Right renal pelvis (tissue), 4 donors: ENCODE results near the gene KRTAP1-1. TPM values are rescaled to one million over a fixed set of nuclear protein-coding genes. Genes with fewer than 3 reads are reported as not detected.
"Not testable (repeated sequence)": the region's sequence is repeated elsewhere in the genome, so short reads cannot be mapped to it uniquely, and the experiment has no call there.

Source experiments
- DNase-seq, 4 donors: peaks; one replicate each; pipeline ENCODE4 v3.0.0-alpha.2; 2013; ENCODE audit warnings: low read depth in 4 of 4, low spot score in 3 of 4, missing footprints in 1 of 4
- polyA plus RNA-seq, 4 donors: library from polyadenylated mRNA; unstranded; fragments of 120-200 nt; gene quantifications; one replicate each; pipeline ENCODE4 v1.2.1, GENCODE V29; 2013; ENCODE audit not compliant: insufficient read length in 4 of 4

Gene KRTAP1-1
- polyA plus RNA-seq, 4 donors = not detected

GRCh38 chr17:41013606-41014005, 27.6 kb downstream of the KRTAP1-1 start:
- DNase-seq = no peak

DNA sequence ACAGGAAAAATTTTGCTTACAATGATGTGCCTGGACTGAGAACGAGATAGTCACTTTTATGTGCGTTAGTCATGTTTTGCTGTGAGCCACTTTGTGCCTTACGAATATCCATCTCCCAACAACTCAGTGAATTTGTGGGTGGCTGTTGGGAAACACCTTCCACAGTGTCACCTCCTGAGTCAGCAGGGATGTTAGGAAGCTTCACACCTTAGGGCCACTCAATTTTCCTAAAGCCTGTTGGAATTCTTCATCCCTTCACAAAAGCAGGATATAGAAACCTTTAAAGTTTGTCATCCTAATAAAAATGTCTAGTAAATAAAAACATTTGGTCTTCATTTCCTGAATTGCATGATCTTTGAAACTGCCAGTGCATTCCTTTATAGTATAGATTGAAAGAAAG, 28.1 kb downstream of the KRTAP1-1 start:
- no peak for DNase-seq

GRCh38 chr17:41012326-41013120, 28.7 kb downstream of the KRTAP1-1 start:
- no peak for DNase-seq

DNA sequence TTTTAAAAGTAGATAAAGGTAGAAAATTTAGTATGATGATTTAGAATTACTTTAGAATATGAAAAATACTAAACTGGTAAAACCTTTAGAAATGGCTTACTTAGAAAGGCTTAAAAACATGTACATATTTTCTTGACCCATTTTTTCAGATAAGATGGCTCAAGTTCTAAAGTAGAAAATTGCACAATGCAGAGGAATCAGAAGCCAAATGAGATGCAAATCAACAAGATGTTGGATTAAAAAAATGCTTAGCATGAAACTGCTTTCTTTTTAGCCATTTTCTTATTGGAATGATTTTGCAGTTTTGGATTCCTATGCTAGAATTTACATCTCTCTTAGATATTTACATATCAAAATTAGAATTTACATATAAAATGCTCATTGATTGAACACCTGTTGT, 30.8 kb downstream of the KRTAP1-1 start:
- no peak for DNase-seq

DNA sequence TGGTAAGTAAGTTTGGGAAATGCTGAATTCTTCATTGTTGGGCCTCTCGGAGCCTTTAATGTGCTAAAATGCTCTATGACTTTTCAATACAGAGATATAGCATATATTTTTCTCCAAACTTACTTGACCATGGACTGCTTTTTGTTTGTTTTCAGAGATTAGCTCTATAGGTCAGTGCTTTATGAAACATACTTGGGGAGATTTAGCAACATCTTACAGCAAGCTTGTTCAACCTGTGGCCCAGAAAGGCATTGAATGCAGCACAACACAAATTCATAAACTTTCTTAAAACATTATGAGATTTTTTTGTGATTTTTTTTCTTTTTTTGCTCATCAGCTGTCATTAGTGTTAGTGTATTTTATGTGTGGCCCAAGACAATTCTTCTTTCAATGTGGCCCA, 31.3 kb downstream of the KRTAP1-1 start:
- no peak for DNase-seq

GRCh38 chr17:41009301-41009760, 31.9 kb downstream of the KRTAP1-1 start:
- DNase-seq = no peak

DNA sequence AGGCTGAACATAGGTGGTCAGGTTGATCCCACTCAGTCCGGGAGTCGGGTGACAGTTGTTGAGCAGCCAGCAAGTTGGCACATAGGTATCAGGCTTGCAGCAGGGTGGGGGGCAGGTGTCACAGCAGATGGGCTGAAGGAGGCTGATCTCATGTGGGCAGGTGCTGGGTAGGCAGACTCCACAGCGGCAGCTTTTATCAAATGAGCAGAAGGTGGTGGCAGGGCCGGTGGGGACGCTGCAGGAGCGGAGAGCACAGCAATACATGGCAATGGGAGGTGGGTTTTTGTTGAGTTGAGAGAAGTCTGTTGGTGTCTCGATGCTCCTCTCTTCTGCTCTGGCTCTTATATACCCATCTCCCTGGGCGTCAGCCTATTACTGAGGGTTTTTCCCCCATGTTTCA, 32.4 kb downstream of the KRTAP1-1 start, which contains the start of gene KRTAP3-1:
KRTAP3-1 (minus strand) TSS at position 318 of the 400 bp plus-strand sequence; CDS start at position 264, 54 bp downstream.
- DNase-seq = no peak

DNA sequence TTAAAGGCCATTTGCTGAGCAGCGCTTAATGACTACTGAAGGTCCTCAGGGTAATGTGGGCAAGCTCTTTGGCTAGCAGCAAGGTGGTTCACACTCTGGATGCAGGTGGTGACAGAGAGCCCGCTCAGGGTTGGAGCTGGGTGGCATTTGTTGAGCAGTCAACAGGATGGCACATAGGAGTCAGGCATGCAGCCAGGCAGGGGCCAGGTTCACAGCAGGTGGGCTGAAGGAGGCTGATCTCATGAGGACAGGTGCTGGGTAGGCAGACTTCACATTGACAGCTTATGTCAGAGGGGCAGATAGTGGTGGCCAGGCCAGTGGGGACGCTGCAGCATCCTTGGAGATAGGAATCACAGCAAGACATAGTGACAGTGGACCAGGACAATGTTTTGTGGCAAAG, 36.9 kb downstream of the KRTAP1-1 start:
- no peak for DNase-seq

- no peak for DNase-seq
Observed at GRCh38 chr17:41003926-41004325, 37.3 kb downstream of the KRTAP1-1 start.

GRCh38 chr17:41002814-41003213, 38.4 kb downstream of the KRTAP1-1 start:
- no peak for DNase-seq

DNA sequence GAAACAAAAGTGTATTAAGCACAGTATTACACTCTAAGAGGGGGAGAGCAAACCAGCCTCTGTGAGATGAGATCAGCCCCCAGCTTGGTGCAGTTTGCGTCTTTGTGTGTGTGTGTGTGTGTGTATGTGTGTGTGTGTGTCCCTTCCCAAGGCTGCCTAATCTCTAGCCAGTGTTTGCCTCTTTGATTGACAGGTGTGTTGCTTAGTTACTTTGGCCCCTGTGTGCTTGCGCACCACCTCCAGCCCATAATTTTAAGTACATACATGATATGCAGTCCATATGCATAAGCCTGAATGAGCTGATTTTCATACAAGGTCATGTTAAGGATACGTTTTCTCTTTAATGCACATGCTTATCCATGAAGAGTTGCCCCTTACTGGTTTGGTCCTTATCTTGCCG, 39.5 kb downstream of the KRTAP1-1 start:
- DNase-seq = no peak

GRCh38 chr17:40999563-40999962, 41.7 kb downstream of the KRTAP1-1 start, which contains the start of gene KRTAP3-2:
Gene KRTAP3-2, minus strand, starts transcription at chr17:40999906. Its CDS starts 53 bp downstream, at chr17:40999853.
- DNase-seq = not testable (repeated sequence)

GRCh38 chr17:40997361-40997760, 43.9 kb downstream of the KRTAP1-1 start:
- DNase-seq = no peak

DNA sequence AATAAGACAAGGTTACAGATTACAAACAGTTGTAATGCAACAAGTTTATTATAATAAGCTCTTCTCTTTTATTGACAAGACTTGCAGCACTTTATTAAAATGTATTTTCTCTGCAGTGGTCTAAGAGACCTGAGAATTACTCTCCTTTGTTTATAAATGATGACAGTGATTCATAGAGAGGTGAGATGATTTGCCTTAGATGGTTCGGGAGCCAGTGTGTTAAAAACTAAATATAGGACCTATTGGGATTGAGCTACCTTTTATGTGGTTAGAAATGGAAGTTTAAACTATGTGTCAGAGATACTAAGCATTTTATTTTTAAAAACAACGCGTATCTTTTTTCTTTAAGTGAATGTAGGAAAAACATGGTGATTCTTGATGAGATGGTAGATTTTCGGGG, 44.4 kb downstream of the KRTAP1-1 start:
- no peak for DNase-seq

- DNase-seq = no peak
Observed at GRCh38 chr17:40995116-40995515, 46.1 kb downstream of the KRTAP1-1 start.

DNA sequence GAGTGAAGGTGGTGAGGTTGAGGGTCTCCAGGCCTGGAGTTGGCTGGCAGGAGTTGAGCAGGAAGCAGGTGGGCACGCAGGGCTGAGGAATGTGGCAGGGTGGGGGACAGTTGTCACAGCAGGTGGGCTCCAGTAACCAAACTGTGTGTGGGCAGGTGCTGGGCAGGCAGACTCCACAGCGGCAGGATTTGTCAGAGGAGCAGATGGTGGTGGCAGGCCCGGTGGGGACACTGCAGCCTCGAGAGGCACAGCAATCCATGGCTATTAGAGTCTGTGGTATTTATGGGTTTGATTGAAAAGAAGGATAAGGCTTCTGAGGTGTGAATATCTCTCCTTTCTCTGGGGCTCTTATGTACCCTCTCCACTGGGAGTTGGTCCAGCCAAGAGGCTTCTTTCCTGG, 47.4 kb downstream of the KRTAP1-1 start, which contains the start of gene KRTAP3-3:
KRTAP3-3 (minus strand) TSS at position 326 of the 400 bp plus-strand sequence; CDS start at position 259, 67 bp downstream.
- no peak for DNase-seq

DNA sequence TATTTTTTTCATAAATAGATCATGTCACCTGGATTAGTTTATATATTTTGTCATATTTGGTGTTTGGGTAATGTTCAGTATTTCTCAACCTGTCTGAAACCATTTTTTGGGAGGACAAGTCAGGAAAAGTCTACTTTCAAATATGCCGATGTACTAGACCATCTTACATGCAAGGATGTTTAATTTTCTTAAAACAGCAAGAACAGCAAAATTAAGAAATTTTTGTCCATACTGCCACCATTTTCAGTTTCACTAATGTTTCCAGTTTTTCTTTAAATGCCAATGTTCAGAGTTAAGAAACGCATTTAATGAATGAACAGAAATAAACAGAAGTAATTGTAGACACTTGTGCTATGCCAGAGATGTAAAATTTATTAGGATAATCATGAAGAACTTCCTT, 48.2 kb downstream of the KRTAP1-1 start:
- DNase-seq = no peak

GRCh38 chr17:40992666-40993065, 48.6 kb downstream of the KRTAP1-1 start:
- no peak for DNase-seq
